HG02943 (cell line): Measurements from ENCODE around the gene DIAPH2.

ENCODE experiments used
- ATAC-seq: cut with Tn5 transposase; IDR thresholded peaks from one replicate; pipeline ENCODE4 v1.9.1; 2021; ENCODE audit warnings: mild to moderate bottlenecking, low read depth, moderate library complexity; ENCODE audit not compliant: unreplicated experiment

DIAPH2 gene

GRCh38 chrX:97524997-97525396, 840.4 kb downstream of the DIAPH2 start:
- ATAC-seq: no peak

GRCh38 chrX:97525981-97526380, 841.3 kb downstream of the DIAPH2 start:
- ATAC-seq: no peak

- ATAC-seq: no peak
These were observed 843.1 kb downstream of the DIAPH2 start for GRCh38 chrX:97527725-97528124.

GRCh38 chrX:97529536-97530200, 845.0 kb downstream of the DIAPH2 start:
- ATAC-seq: no peak

- ATAC-seq: no peak
These were observed 847.2 kb downstream of the DIAPH2 start for GRCh38 chrX:97531825-97532224.

GRCh38 chrX:97538745-97539144, 854.1 kb downstream of the DIAPH2 start:
- ATAC-seq: no peak

- no peak for ATAC-seq
These were observed 855.4 kb downstream of the DIAPH2 start for GRCh38 chrX:97539970-97540519.

GRCh38 chrX:97547877-97548578, 863.4 kb downstream of the DIAPH2 start:
- no peak for ATAC-seq

- no peak for ATAC-seq
These were observed 867.2 kb downstream of the DIAPH2 start for GRCh38 chrX:97551821-97552220.

- no peak for ATAC-seq
These were observed 869.2 kb downstream of the DIAPH2 start for GRCh38 chrX:97553833-97554232.

GRCh38 chrX:97556359-97556758, 871.7 kb downstream of the DIAPH2 start:
- ATAC-seq: no peak

- ATAC-seq: peak; percentile 100
These were observed 879.0 kb downstream of the DIAPH2 start for GRCh38 chrX:97563531-97564133.

- no peak for ATAC-seq
These were observed 879.9 kb downstream of the DIAPH2 start for GRCh38 chrX:97564496-97564895.

GRCh38 chrX:97587171-97587570, 902.5 kb downstream of the DIAPH2 start:
- ATAC-seq: no peak

GRCh38 chrX:97594646-97595224, 910.1 kb downstream of the DIAPH2 start:
- no peak for ATAC-seq

- no peak for ATAC-seq
These were observed 913.3 kb downstream of the DIAPH2 start for GRCh38 chrX:97597954-97598353.

- ATAC-seq: no peak
These were observed 918.0 kb downstream of the DIAPH2 start for GRCh38 chrX:97602465-97603258.

- no peak for ATAC-seq
These were observed 920.6 kb downstream of the DIAPH2 start for GRCh38 chrX:97605271-97605670.

- no peak for ATAC-seq
These were observed 924.7 kb downstream of the DIAPH2 start for GRCh38 chrX:97609357-97609756.

GRCh38 chrX:97609938-97610337, 925.3 kb downstream of the DIAPH2 start:
- no peak for ATAC-seq
